HEK293 (cell line): Measurements from ENCODE around the gene DCC.

Experiments
- REPIN1 ChIP-seq: fragments of 450-650 bp; formaldehyde crosslinking; IDR thresholded peaks from 2 replicates; pipeline ENCODE4 v1.5.1; 2017; ENCODE audit warnings: missing biosample characterization, missing genetic modification characterization, low read depth
- TCF7L2 ChIP-seq: IDR thresholded peaks from 2 replicates; pipeline ENCODE4 v1.6.1; 2011; ENCODE audit warnings: low read depth, mild to moderate bottlenecking, inconsistent platforms, low read length, moderate library complexity, borderline replicate concordance
- ZNF302 ChIP-seq: fragments of 450-650 bp; formaldehyde crosslinking; IDR thresholded peaks from 2 replicates; pipeline ENCODE4 v1.5.1; 2016; ENCODE audit warnings: missing biosample characterization, missing genetic modification characterization, low read depth
- ZNF362 ChIP-seq: fragments of 450-650 bp; formaldehyde crosslinking; IDR thresholded peaks from 2 replicates; pipeline ENCODE4 v1.5.1; 2016; ENCODE audit warnings: missing biosample characterization, missing genetic modification characterization
- ZNF664 ChIP-seq: fragments of 450-650 bp; formaldehyde crosslinking; IDR thresholded peaks from 2 replicates; pipeline ENCODE4 v1.5.1; 2016; ENCODE audit warnings: missing biosample characterization, missing genetic modification characterization
- ZNF692 ChIP-seq: fragments of 450-650 bp; formaldehyde crosslinking; IDR thresholded peaks from 2 replicates; pipeline ENCODE4 v1.5.1; 2016; ENCODE audit warnings: missing biosample characterization, missing genetic modification characterization
- TF ChIP-seq, protein P1 (sequence below): fragments of 450-650 bp; formaldehyde crosslinking; IDR thresholded peaks from 2 replicates; pipeline ENCODE4 v1.5.1; 2016; ENCODE audit warnings: missing biosample characterization, missing genetic modification characterization
- TF ChIP-seq, protein P2 (sequence below): fragments of 450-650 bp; formaldehyde crosslinking; optimal IDR thresholded peaks from 2 replicates; pipeline ENCODE3; 2016; ENCODE audit warnings: missing biosample characterization, mild to moderate bottlenecking, missing genetic modification characterization
- TF ChIP-seq, protein P3 (sequence below): fragments of 450-650 bp; formaldehyde crosslinking; conservative IDR thresholded peaks from 2 replicates; pipeline ENCODE4 v1.5.1; 2016; ENCODE audit warnings: low read depth, missing biosample characterization, missing genetic modification characterization

DNA sequence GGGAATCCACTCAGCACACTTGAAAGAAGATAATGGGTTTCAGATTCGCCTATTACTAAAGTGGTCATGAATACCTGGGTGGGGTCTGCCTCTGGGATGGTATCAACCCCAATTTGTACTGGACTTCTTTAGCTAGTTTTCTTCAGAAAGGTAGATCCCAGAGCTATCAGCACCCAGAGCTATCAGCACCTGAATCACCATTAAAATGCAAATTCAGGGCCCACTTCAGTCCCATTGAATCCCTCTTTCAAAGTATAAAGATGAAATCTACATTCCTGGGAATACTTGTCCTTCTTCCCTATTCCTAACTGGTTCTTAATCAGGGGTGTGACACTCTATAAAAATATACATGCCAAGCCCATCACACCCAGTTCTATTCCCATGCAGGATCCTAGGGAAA is 914.3 kb downstream of the DCC start:
- TF ChIP-seq, protein P1, sequence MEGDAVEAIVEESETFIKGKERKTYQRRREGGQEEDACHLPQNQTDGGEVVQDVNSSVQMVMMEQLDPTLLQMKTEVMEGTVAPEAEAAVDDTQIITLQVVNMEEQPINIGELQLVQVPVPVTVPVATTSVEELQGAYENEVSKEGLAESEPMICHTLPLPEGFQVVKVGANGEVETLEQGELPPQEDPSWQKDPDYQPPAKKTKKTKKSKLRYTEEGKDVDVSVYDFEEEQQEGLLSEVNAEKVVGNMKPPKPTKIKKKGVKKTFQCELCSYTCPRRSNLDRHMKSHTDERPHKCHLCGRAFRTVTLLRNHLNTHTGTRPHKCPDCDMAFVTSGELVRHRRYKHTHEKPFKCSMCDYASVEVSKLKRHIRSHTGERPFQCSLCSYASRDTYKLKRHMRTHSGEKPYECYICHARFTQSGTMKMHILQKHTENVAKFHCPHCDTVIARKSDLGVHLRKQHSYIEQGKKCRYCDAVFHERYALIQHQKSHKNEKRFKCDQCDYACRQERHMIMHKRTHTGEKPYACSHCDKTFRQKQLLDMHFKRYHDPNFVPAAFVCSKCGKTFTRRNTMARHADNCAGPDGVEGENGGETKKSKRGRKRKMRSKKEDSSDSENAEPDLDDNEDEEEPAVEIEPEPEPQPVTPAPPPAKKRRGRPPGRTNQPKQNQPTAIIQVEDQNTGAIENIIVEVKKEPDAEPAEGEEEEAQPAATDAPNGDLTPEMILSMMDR (tag by site-specific recombination), result no peak
- TF ChIP-seq TCF7L2 (no peak), REPIN1 (no peak), ZNF302 (no peak), ZNF692 (tag by site-specific recombination) (no peak), ZNF362 (tag by site-specific recombination) (no peak), ZNF664 (tag by site-specific recombination) (no peak)
- TF ChIP-seq, protein P2, sequence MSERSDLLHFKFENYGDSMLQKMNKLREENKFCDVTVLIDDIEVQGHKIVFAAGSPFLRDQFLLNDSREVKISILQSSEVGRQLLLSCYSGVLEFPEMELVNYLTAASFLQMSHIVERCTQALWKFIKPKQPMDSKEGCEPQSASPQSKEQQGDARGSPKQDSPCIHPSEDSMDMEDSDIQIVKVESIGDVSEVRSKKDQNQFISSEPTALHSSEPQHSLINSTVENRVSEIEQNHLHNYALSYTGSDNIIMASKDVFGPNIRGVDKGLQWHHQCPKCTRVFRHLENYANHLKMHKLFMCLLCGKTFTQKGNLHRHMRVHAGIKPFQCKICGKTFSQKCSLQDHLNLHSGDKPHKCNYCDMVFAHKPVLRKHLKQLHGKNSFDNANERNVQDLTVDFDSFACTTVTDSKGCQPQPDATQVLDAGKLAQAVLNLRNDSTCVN, result no peak
- TF ChIP-seq, protein P3, sequence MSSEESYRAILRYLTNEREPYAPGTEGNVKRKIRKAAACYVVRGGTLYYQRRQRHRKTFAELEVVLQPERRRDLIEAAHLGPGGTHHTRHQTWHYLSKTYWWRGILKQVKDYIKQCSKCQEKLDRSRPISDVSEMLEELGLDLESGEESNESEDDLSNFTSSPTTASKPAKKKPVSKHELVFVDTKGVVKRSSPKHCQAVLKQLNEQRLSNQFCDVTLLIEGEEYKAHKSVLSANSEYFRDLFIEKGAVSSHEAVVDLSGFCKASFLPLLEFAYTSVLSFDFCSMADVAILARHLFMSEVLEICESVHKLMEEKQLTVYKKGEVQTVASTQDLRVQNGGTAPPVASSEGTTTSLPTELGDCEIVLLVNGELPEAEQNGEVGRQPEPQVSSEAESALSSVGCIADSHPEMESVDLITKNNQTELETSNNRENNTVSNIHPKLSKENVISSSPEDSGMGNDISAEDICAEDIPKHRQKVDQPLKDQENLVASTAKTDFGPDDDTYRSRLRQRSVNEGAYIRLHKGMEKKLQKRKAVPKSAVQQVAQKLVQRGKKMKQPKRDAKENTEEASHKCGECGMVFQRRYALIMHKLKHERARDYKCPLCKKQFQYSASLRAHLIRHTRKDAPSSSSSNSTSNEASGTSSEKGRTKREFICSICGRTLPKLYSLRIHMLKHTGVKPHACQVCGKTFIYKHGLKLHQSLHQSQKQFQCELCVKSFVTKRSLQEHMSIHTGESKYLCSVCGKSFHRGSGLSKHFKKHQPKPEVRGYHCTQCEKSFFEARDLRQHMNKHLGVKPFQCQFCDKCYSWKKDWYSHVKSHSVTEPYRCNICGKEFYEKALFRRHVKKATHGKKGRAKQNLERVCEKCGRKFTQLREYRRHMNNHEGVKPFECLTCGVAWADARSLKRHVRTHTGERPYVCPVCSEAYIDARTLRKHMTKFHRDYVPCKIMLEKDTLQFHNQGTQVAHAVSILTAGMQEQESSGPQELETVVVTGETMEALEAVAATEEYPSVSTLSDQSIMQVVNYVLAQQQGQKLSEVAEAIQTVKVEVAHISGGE, result no peak
